Left ventricle myocardium inferior (tissue), 1 donor: ENCODE results near the gene GTF3C5. TPM values are rescaled to one million over a fixed set of nuclear protein-coding genes. Genes with fewer than 3 reads are reported as not detected.
"Not testable (repeated sequence)": the region's sequence is repeated elsewhere in the genome, so short reads cannot be mapped to it uniquely, and the experiment has no call there.

Experiments
- DNase-seq: peaks from one replicate; pipeline ENCODE4 v3.0.0-alpha.2; 2020
- H3K27ac ChIP-seq: fragments of 200-600 bp; replicated peaks from 2 replicates; pipeline ENCODE4 v1.8.0; 2021
- H3K27me3 ChIP-seq: fragments of 200-600 bp; 2 replicates; pipeline ENCODE4 v1.8.0; 2021; ENCODE audit warnings: low read depth
- H3K36me3 ChIP-seq: fragments of 200-600 bp; 2 replicates; pipeline ENCODE4 v1.8.0; 2021
- H3K4me1 ChIP-seq: fragments of 200-600 bp; 2 replicates; pipeline ENCODE4 v1.8.0; 2021
- H3K4me3 ChIP-seq: fragments of 200-600 bp; 2 replicates; pipeline ENCODE4 v1.8.0; 2021; ENCODE audit warnings: mild to moderate bottlenecking, moderate library complexity
- H3K9me3 ChIP-seq: fragments of 200-600 bp; replicated peaks from 2 replicates; pipeline ENCODE4 v1.8.0; 2021
- CTCF ChIP-seq: fragments of 200-600 bp; IDR thresholded peaks from 2 replicates; pipeline ENCODE4 v1.8.0; 2021; ENCODE audit warnings: antibody characterized with exemption, mild to moderate bottlenecking, borderline replicate concordance
- intact Hi-C: fragments of 100-400 bp; cut with micrococcal nuclease; formaldehyde crosslinking; loops from one replicate; pipeline ENCODE4 v1.11.0; 2022
- total RNA-seq: library from RNA; stranded (reverse); fragmentation: NEBNext Ultra II Directional; extraction: Animal tissue kit (Norgen Biotek cat#: 25700); gene quantifications from one replicate; pipeline ENCODE4 v1.2.1, GENCODE V29; 2021
- donor health status: DM: no; HTN: yes; CAD: no; lungs with severe emphysema.

GTF3C5 gene
- total RNA-seq, 1 donor from 2014 or later = 36.0 TPM

- no peak for TF ChIP-seq CTCF
- Histone ChIP-seq H3K27me3 (peaks cover 76% of the 10 kb centered on the region), H3K27ac (no peak overlapping the region), H3K9me3 (no peaks in the 10 kb centered on the region), H3K4me3 (no peak overlapping the region), H3K36me3 (no peaks in the 10 kb centered on the region), H3K4me1 (peaks cover 18% of the 10 kb centered on the region)
- intact Hi-C loops = no loop called here
- no peak for DNase-seq
Observed at GRCh38 chr9:132989414-132989996, 41.3 kb upstream of the GTF3C5 start.

- intact Hi-C loops, H3K9me3 ChIP-seq, H3K27ac ChIP-seq, H3K4me3 ChIP-seq, H3K36me3 ChIP-seq, DNase-seq: not testable (repeated sequence)
- peaks cover 18% of the 10 kb centered on the region for H3K4me1 ChIP-seq
- H3K27me3 ChIP-seq = peaks cover 76% of the 10 kb centered on the region
Observed at GRCh38 chr9:132989998-132990557, 40.7 kb upstream of the GTF3C5 start.

GRCh38 chr9:132990781-132991180, 40.0 kb upstream of the GTF3C5 start:
- H3K9me3 ChIP-seq = no peaks in the 10 kb centered on the region
- intact Hi-C loops = no loop called here
- H3K27me3 ChIP-seq = peaks cover 74% of the 10 kb centered on the region
- H3K4me3 ChIP-seq = no peak overlapping the region
- peaks cover 15% of the 10 kb centered on the region for H3K4me1 ChIP-seq
- no peak for DNase-seq
- H3K27ac ChIP-seq = no peak overlapping the region
- TF ChIP-seq CTCF = no peak
- no peaks in the 10 kb centered on the region for H3K36me3 ChIP-seq

- no peak for DNase-seq
- intact Hi-C loops = no loop called here
- Histone ChIP-seq H3K36me3 (no peaks in the 10 kb centered on the region), H3K27ac (no peak overlapping the region), H3K27me3 (peaks cover 74% of the 10 kb centered on the region), H3K4me3 (no peak overlapping the region), H3K9me3 (no peaks in the 10 kb centered on the region), H3K4me1 (peaks cover 7% of the 10 kb centered on the region)
- no peak for TF ChIP-seq CTCF
Observed at GRCh38 chr9:132991351-132992300, 39.2 kb upstream of the GTF3C5 start.

GRCh38 chr9:132993511-132993939, 37.3 kb upstream of the GTF3C5 start:
- Histone ChIP-seq H3K4me1 (no peaks in the 10 kb centered on the region), H3K27me3 (peaks cover 74% of the 10 kb centered on the region), H3K9me3 (no peaks in the 10 kb centered on the region), H3K4me3 (no peak overlapping the region), H3K36me3 (no peaks in the 10 kb centered on the region), H3K27ac (no peak overlapping the region)
- intact Hi-C loops = no loop called here
- no peak for TF ChIP-seq CTCF
- no peak for DNase-seq
